MCF 10A (cell line): ENCODE measurements around the gene TMEM87B. TPM values are rescaled to one million over a fixed set of nuclear protein-coding genes. Genes with fewer than 3 reads are reported as not detected.
A peak's percentile ranks its signal among the peaks of the same experiment; 100 is the strongest.

ENCODE experiments used
- BruUV-seq: library from RNA; stranded (reverse); fragments of 400-500 nt; replicated peaks from 2 replicates; lab custom pipeline; 2021; lab: Mats Ljungman, UMichigan
- CTCF ChIA-PET: fragments of 300-600 bp; sonication (Branson Sonifier 250); formaldehyde crosslinking; extraction: SDS; loops from one replicate; lab custom pipeline; 2021; ENCODE audit warnings: antibody characterized with exemption, inconsistent platforms; lab: Yijun Ruan, JAX
- POLR2A ChIA-PET: fragments of 300-600, 350-650 bp; sonication (Branson Sonifier 250); formaldehyde crosslinking; extraction: SDS; loops from one replicate; lab custom pipeline; 2020; ENCODE audit warnings: antibody characterized with exemption, inconsistent platforms; lab: Yijun Ruan, JAX
- DNase-seq: peaks from one replicate; pipeline ENCODE4 v3.0.0-alpha.2; 2018; ENCODE audit not compliant: unreplicated experiment
- H3K27ac Mint-ChIP-seq: one replicate; pipeline ENCODE4 v1.8.0; 2022; ENCODE audit warnings: mild to moderate bottlenecking, low read depth, mixed read lengths; ENCODE audit not compliant: unreplicated experiment
- H3K27me3 Mint-ChIP-seq: one replicate; pipeline ENCODE4 v1.8.0; 2022; ENCODE audit warnings: mixed read lengths; ENCODE audit not compliant: insufficient read depth, unreplicated experiment
- H3K36me3 Mint-ChIP-seq: one replicate; pipeline ENCODE4 v1.8.0; 2022; ENCODE audit warnings: mild to moderate bottlenecking, moderate library complexity, mixed read lengths; ENCODE audit not compliant: insufficient read depth, unreplicated experiment
- H3K4me1 Mint-ChIP-seq: one replicate; pipeline ENCODE4 v1.8.0; 2022; ENCODE audit warnings: mixed read lengths; ENCODE audit not compliant: insufficient read depth, unreplicated experiment
- H3K4me3 Mint-ChIP-seq: one replicate; pipeline ENCODE4 v1.8.0; 2022; ENCODE audit warnings: mild to moderate bottlenecking, moderate library complexity, mixed read lengths; ENCODE audit not compliant: unreplicated experiment
- H3K9me3 Mint-ChIP-seq: one replicate; pipeline ENCODE4 v1.8.0; 2022; ENCODE audit warnings: mixed read lengths; ENCODE audit not compliant: unreplicated experiment
- intact Hi-C: fragments of 100-400 bp; cut with micrococcal nuclease; formaldehyde crosslinking; loops from 2 replicates; pipeline ENCODE4 v1.14.1; 2022
- total RNA-seq: library from RNA; stranded (reverse); gene quantifications from 2 replicates; pipeline ENCODE4 v1.2.3, GENCODE V29; 2022
- TF ChIP-seq, protein P1 (sequence below): fragments of 200-600 bp; IDR thresholded peaks from one replicate; pipeline ENCODE4 v1.8.0; 2022; ENCODE audit warnings: antibody characterized with exemption, mild to moderate bottlenecking; ENCODE audit not compliant: unreplicated experiment

The TMEM87B gene
- total RNA-seq, 1 experiment from 2014 or later: 29.1 TPM

DNA sequence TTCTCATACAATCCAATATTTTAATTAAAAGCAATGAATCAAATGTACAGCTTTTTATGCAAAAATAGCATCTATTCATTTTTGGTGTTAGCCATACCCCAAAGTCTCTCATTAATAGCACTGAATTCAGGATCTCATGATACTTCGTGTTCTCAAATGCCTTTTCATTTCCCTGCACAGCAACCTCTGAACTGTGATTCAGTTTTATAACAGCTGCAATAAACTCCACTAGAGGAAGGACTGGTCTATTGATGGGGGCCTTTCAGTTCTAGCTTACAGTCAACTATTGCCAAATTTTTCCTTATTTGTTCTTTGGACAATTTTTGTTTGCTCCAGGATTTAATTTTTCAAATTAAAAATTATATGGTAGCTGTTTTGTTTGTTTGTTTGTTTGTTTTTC, 4.8 kb upstream of the TMEM87B start:
- intact Hi-C loops: no loop called here
- Mint-ChIP-seq H3K27ac (no peak overlapping the region), H3K9me3 (peaks cover 14% of the 10 kb centered on the region), H3K4me1 (peaks cover 6% of the 10 kb centered on the region), H3K36me3 (peaks cover 6% of the 10 kb centered on the region), H3K4me3 (no peak overlapping the region), H3K27me3 (no peaks in the 10 kb centered on the region)
- ChIA-PET CTCF (interaction anchor here (0.6 to 9.3 kb wide), 8 partner anchors 46 to 224 kb away, joined by 3 to 151 read pairs (median 4); partner anchors contain the start of gene ANAPC1), POLR2A (interaction anchor here (1.1 to 1.9 kb wide), 4 partner anchors 14 to 166 kb away, joined by 3 to 5 read pairs (median 3); partner anchors contain the start of gene ANAPC1)
- TF ChIP-seq, protein P1, sequence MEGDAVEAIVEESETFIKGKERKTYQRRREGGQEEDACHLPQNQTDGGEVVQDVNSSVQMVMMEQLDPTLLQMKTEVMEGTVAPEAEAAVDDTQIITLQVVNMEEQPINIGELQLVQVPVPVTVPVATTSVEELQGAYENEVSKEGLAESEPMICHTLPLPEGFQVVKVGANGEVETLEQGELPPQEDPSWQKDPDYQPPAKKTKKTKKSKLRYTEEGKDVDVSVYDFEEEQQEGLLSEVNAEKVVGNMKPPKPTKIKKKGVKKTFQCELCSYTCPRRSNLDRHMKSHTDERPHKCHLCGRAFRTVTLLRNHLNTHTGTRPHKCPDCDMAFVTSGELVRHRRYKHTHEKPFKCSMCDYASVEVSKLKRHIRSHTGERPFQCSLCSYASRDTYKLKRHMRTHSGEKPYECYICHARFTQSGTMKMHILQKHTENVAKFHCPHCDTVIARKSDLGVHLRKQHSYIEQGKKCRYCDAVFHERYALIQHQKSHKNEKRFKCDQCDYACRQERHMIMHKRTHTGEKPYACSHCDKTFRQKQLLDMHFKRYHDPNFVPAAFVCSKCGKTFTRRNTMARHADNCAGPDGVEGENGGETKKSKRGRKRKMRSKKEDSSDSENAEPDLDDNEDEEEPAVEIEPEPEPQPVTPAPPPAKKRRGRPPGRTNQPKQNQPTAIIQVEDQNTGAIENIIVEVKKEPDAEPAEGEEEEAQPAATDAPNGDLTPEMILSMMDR: no peak
- DNase-seq: no peak
- no TSS peak for BruUV-seq

DNA sequence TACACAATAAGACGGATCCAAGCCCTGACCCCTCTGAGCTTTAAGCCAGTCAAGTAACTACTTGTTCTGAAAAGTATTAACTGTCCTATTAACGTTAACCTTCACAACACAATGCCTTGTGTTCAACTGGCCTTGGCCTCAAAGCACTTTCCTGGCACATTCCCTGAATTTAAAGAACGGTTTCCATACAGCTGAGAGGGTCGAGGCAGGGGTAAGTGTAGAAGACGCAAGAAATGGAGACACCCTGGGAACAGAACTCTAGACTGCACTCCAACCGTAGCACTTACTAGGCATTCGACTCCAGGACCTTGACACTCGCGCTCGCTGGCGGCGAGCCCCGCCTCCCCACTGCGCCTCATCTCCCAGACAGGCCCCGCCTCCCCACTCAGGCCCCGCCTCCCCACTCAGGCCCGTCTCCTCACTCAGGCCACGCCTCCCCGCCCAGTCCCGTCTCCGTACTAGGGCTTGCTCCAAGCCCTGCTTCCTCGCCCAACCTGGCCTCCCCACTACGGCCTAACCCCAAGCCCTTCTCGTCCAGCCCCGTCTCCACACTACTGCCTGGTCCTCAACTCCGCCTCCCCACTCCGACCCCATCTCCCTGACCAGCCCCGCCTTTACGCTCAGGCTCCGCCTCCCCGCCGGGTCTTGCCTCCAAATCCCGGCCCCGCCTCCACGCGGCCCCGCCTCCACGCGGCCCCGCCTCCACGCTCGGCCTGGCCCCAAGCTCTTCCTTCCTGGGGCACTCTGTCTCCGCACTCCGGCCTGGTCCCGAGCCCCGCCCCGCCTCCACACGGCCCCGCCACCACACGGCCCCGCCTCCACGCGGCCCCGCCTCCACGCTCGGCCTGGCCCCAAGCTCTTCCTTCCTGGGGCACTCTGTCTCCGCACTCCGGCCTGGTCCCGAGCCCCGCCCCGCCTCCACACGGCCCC, 887 bp upstream of the TMEM87B start:
- CTCF ChIA-PET: interaction anchor here (0.5 to 9.3 kb wide), 6 partner anchors 10 to 164 kb away, joined by 3 to 151 read pairs (median 5); no protein-coding TSS in a partner anchor
- intact Hi-C loops: no loop called here

DNA sequence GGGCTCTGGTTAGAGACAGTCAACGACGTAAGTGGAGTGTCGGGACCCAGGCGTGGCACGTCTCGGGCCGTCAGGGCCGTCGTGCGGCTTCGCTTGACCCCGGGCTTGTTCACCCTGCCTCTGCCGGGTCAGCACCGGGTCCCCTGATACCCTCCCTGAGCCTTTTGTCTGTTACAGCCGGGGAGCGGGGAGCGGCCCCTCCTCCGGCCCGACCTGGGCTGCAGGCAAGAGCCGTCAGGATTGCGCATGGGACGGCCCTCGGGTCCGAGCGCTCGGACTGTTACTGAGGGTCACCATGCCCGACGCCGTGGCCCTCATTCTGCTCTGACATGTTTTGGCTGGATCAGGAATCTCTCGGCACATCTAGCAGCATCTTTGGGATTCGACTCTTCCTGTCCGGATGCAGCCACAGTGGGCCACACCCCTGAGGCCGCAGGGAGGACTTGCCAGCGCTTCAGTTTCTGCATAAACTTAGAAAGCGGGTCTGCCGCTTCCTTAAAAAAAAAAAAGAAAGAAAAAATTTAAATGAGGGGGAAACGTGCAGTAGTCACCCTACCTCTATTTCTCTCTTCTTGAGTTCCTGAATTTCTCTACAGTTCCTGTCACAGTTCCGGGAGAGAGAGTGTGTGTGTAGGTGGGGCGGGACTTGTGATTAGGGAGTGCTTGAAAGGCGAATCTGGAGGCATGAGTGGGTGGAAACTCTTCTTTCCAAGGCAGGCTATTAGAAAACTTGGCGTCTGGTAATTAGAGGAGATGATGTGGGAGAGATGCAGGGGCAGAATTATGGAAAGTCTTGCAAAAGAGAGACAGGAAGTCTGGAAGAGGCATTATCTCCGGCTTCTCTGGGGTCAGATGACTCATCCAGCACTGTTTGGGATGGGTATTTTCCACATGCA, 909 bp downstream of the TMEM87B start:
- peak; percentile 92 for DNase-seq
- no peaks in the 10 kb centered on the region for H3K9me3 Mint-ChIP-seq

More for the DNA sequence above, 887 bp upstream of the TMEM87B start:
- Mint-ChIP-seq H3K9me3 (no peaks in the 10 kb centered on the region), H3K27me3 (no peaks in the 10 kb centered on the region), H3K27ac (no peak overlapping the region), H3K4me3 (peak overlapping the region; percentile 96), H3K36me3 (peaks cover 16% of the 10 kb centered on the region), H3K4me1 (peaks cover 33% of the 10 kb centered on the region)
- peak; percentile 93 for DNase-seq
- TF ChIP-seq, protein P1: no peak
- BruUV-seq: no TSS peak
- POLR2A ChIA-PET: interaction anchor here (0.5 to 3.8 kb wide), 16 partner anchors 9 to 504 kb away, joined by 3 to 33 read pairs (median 4); partner anchors contain the start of genes ANAPC1 and ZC3H8

More for the DNA sequence above, 909 bp downstream of the TMEM87B start:
- POLR2A ChIA-PET: interaction anchor here (0.6 to 3.8 kb wide), 10 partner anchors 8 to 219 kb away, joined by 3 to 33 read pairs (median 6); partner anchors contain the start of gene ANAPC1
- Mint-ChIP-seq H3K27me3 (no peaks in the 10 kb centered on the region), H3K27ac (peak overlapping the region; percentile 76), H3K36me3 (peaks cover 27% of the 10 kb centered on the region), H3K4me3 (peak overlapping the region; percentile 96), H3K4me1 (peaks cover 34% of the 10 kb centered on the region)
- TF ChIP-seq, protein P1: no peak
- TSS peak; percentile 86 for BruUV-seq
- intact Hi-C loops: loop anchor here (5.0 kb wide), 1 partner anchor 526 kb away; the partner anchor contains the start of gene CHCHD5
- CTCF ChIA-PET: interaction anchor here (0.5 to 1.1 kb wide), 2 partner anchors 17 to 172 kb away, joined by 3 to 4 read pairs; partner anchors contain the start of gene ANAPC1
